MCF 10A (cell line): Measurements from ENCODE around the gene ANKZF1. TPM values are rescaled to one million over a fixed set of nuclear protein-coding genes. Genes with fewer than 3 reads are reported as not detected.

Experiments used
- BruUV-seq: library from RNA; stranded (reverse); fragments of 400-500 nt; replicated peaks from 2 replicates; lab custom pipeline; 2021; lab: Mats Ljungman, UMichigan
- CTCF ChIA-PET: fragments of 300-600 bp; sonication (Branson Sonifier 250); formaldehyde crosslinking; extraction: SDS; loops from one replicate; lab custom pipeline; 2021; ENCODE audit warnings: antibody characterized with exemption, inconsistent platforms; lab: Yijun Ruan, JAX
- POLR2A ChIA-PET: fragments of 300-600, 350-650 bp; sonication (Branson Sonifier 250); formaldehyde crosslinking; extraction: SDS; loops from one replicate; lab custom pipeline; 2020; ENCODE audit warnings: antibody characterized with exemption, inconsistent platforms; lab: Yijun Ruan, JAX
- DNase-seq: peaks from one replicate; pipeline ENCODE4 v3.0.0-alpha.2; 2018; ENCODE audit not compliant: unreplicated experiment
- H3K27ac Mint-ChIP-seq: one replicate; pipeline ENCODE4 v1.8.0; 2022; ENCODE audit warnings: mild to moderate bottlenecking, low read depth, mixed read lengths; ENCODE audit not compliant: unreplicated experiment
- H3K27me3 Mint-ChIP-seq: one replicate; pipeline ENCODE4 v1.8.0; 2022; ENCODE audit warnings: mixed read lengths; ENCODE audit not compliant: insufficient read depth, unreplicated experiment
- H3K36me3 Mint-ChIP-seq: one replicate; pipeline ENCODE4 v1.8.0; 2022; ENCODE audit warnings: mild to moderate bottlenecking, moderate library complexity, mixed read lengths; ENCODE audit not compliant: insufficient read depth, unreplicated experiment
- H3K4me1 Mint-ChIP-seq: one replicate; pipeline ENCODE4 v1.8.0; 2022; ENCODE audit warnings: mixed read lengths; ENCODE audit not compliant: insufficient read depth, unreplicated experiment
- H3K4me3 Mint-ChIP-seq: one replicate; pipeline ENCODE4 v1.8.0; 2022; ENCODE audit warnings: mild to moderate bottlenecking, moderate library complexity, mixed read lengths; ENCODE audit not compliant: unreplicated experiment
- H3K9me3 Mint-ChIP-seq: one replicate; pipeline ENCODE4 v1.8.0; 2022; ENCODE audit warnings: mixed read lengths; ENCODE audit not compliant: unreplicated experiment
- CTCF ChIP-seq: fragments of 200-600 bp; IDR thresholded peaks from one replicate; pipeline ENCODE4 v1.8.0; 2022; ENCODE audit warnings: antibody characterized with exemption, mild to moderate bottlenecking; ENCODE audit not compliant: unreplicated experiment
- intact Hi-C: fragments of 100-400 bp; cut with micrococcal nuclease; formaldehyde crosslinking; loops from 2 replicates; pipeline ENCODE4 v1.14.1; 2022
- total RNA-seq: library from RNA; stranded (reverse); gene quantifications from 2 replicates; pipeline ENCODE4 v1.2.3, GENCODE V29; 2022

ANKZF1 gene
- total RNA-seq, 1 experiment from 2014 or later, result 45.6 TPM

DNA sequence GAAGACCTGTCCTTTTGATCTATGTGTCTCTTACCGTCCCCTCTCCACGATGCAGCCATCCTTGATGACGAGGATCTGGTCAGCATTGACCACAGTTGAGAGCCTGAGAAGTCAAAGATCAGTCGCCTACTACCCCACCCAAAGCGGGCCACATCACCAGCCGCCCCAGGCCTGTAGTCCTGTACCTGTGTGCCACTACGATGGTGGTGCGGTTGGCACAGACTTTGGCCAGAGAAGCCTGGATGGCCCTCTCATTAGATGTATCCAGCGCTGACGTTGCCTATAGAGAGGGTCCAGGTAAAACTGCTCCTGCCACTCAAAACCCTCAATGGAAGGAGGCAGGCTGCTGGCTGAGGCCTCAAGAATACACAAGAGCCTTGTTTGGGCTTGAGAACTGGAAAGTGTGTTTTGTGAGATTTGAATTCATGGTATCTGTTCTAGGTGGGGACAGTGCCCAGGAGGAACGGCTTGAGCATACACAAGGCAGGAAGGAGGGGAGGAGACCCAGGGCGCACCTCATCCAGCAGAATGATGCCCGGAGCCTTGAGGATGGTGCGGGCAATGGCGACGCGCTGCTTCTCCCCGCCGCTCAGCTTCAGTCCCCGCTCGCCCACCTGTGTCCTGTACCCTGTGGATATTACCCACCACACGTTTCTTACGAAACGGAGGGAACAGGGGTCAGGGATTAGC, 19.3 kb upstream of the ANKZF1 start:
- Mint-ChIP-seq H3K27ac (peak overlapping the region; percentile 27), H3K9me3 (no peaks in the 10 kb centered on the region), H3K4me3 (no peak overlapping the region), H3K4me1 (peaks cover 15% of the 10 kb centered on the region), H3K36me3 (peaks cover 62% of the 10 kb centered on the region), H3K27me3 (no peaks in the 10 kb centered on the region)
- no peak for TF ChIP-seq CTCF
- no peak for DNase-seq
- BruUV-seq, result no TSS peak
- ChIA-PET POLR2A (interaction anchor here (2.7 kb wide), 1 partner anchor 20 kb away, joined by 12 read pairs; the partner anchor contains the start of genes ANKZF1 and ATG9A), CTCF (no interaction called here)
- intact Hi-C loops, result no loop called here

DNA sequence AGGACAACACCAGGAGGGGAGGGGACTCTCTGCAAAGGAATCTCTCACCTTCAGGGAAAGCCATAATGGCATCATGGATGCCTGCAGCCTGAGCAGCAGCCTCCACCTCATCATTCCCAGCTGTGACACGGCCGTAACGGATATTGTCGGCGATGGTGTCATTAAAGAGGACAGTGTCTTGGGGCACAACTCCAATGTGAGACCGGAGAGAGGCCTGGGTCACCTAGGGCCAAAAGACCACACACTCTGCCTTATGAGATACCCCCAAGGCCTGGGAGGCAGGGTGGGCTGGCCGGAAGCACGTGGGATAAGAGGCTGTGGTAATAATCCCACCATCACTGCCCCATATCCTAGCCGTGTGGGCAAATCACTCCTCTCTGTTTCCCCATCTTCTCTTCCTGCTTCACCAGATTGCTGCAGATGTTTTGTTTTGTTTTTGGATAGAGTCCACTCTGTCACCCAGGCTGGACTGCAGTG, 18.7 kb upstream of the ANKZF1 start:
- Mint-ChIP-seq H3K27ac (no peak overlapping the region), H3K4me1 (peaks cover 15% of the 10 kb centered on the region), H3K36me3 (peaks cover 62% of the 10 kb centered on the region), H3K9me3 (no peaks in the 10 kb centered on the region), H3K4me3 (no peak overlapping the region), H3K27me3 (no peaks in the 10 kb centered on the region)
- intact Hi-C loops, result no loop called here
- POLR2A ChIA-PET, result interaction anchor here (0.7 kb wide), 1 partner anchor 34 kb away, joined by 3 read pairs; no protein-coding TSS in a partner anchor
- no peak for TF ChIP-seq CTCF
- DNase-seq, result no peak
- no TSS peak for BruUV-seq
- CTCF ChIA-PET, result interaction anchor here (0.6 to 1.8 kb wide), 5 partner anchors 39 to 844 kb away, joined by 3 to 6 read pairs (median 4); no protein-coding TSS in a partner anchor

- Mint-ChIP-seq H3K36me3 (peaks cover 67% of the 10 kb centered on the region), H3K27ac (no peak overlapping the region), H3K9me3 (no peaks in the 10 kb centered on the region), H3K27me3 (no peaks in the 10 kb centered on the region), H3K4me1 (peaks cover 7% of the 10 kb centered on the region), H3K4me3 (no peak overlapping the region)
- no TSS peak for BruUV-seq
- intact Hi-C loops, result no loop called here
- no peak for TF ChIP-seq CTCF
- CTCF ChIA-PET, result interaction anchor here (0.6 to 1.0 kb wide), 5 partner anchors 20 to 250 kb away, joined by 3 to 4 read pairs (median 4); no protein-coding TSS in a partner anchor
- POLR2A ChIA-PET, result interaction anchor here (2.0 kb wide), 1 partner anchor 16 kb away, joined by 7 read pairs; the partner anchor contains the start of genes ANKZF1 and ATG9A
- no peak for DNase-seq
Observed at GRCh38 chr2:219213026-219213415, 16.6 kb upstream of the ANKZF1 start.

- Mint-ChIP-seq H3K27me3 (no peaks in the 10 kb centered on the region), H3K27ac (peak overlapping the region; percentile 40), H3K36me3 (peaks cover 66% of the 10 kb centered on the region), H3K4me1 (peaks cover 1% of the 10 kb centered on the region), H3K4me3 (no peak overlapping the region), H3K9me3 (no peaks in the 10 kb centered on the region)
- no peak for DNase-seq
- no peak for TF ChIP-seq CTCF
- ChIA-PET CTCF (interaction anchor here (0.9 to 1.0 kb wide), 2 partner anchors 78 to 81 kb away, joined by 3 to 4 read pairs; no protein-coding TSS in a partner anchor), POLR2A (interaction anchor here (2.0 kb wide), 1 partner anchor 16 kb away, joined by 7 read pairs; the partner anchor contains the start of genes ANKZF1 and ATG9A)
- BruUV-seq, result no TSS peak
- intact Hi-C loops, result no loop called here
Observed at GRCh38 chr2:219213486-219214071, 16.0 kb upstream of the ANKZF1 start.
